TTC549 (cell line): Measurements from ENCODE around the gene ZBTB3.
A peak's percentile ranks its signal among the peaks of the same experiment; 100 is the strongest.
"Not testable (repeated sequence)": the region's sequence is repeated elsewhere in the genome, so short reads cannot be mapped to it uniquely, and the experiment has no call there.

Source experiments
- FAIRE-seq: peaks from 2 replicates; lab custom pipeline; 2012; peaks lifted over from hg19 to GRCh38; lab: Jason Lieb, UNC

Gene ZBTB3

DNA sequence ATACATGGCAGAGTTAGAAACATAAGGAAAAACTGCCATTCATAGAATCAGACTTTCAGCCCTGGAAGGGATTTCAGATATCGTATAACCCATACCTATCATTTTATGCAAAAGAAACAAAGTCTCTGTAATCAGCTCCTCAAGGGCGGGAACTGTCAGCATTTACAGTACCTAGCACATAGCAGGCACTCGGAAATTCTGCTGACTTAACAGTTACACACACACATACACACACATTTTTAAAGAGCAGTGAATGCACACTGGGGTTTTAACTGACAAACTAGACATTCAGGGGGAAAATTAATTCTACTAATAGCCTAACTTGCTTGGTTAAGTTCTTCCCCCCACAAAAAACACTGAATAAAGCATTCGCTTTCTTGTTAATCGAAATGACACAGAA lies 37.8 kb downstream of the ZBTB3 start:
- no peak for FAIRE-seq

DNA sequence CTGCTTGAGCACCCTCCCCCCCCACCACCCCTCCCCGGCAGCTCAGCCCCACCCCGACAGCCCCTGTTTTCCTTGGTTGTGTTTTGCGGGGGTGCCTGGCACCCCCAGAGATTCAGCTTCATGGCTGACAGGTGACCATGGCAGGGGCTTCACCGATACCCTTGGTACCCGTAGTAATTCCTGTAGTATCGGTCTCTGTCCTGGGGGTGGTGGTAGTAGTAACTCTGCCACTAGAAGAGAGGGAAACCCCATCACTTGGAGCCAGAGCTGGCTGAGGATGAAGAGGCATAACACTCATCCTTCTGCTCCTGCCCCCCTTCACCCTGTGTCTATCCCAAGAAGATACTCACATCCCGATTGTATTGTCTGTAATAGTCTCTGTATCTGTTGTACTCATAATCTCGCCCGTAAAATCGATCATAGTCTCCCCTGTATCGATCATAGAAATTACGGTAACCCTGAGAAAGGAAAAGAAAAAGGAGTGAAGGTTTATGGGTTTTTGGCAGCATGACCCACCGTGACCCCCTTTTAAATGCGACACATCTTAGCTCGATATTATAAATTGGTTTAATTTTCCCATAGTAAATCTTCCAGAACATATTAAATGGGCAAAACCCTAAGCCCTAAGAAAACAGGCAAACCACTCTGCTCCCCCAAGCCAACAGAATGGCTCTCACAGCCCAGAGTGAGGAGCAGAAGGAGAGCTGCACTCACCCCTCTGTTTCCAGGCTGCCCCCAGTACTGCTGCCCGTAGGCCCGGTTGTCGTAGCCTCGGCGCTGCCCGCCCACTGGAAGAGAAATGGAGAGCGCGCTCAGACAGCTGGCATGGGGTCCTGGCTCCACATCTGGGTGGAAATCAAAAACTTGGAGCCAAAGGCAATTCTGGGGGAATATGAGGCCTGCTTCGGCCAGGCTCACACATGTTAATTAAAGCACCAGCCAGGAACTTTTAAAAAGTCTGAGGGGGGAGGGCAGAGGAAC lies 38.5 kb downstream of the ZBTB3 start:
- FAIRE-seq, result no peak

DNA sequence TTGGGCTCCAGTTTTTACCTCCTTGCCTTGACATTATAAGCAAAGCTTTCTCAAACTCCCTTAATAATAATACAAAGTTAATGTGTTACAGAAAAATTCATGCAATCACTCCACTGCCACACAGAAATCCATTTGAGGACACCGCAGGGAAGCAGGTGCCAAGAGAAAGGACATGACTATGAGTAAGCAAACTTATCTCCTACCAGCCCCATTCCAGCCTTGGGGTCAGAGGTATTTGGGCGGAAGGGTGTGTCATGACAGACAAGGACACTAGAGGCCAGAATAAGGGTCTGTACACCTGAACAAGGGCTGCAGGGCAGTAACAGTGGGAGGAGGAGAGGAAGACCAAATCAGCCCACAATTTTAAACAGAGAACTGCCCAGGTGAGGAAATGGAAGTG lies 40.6 kb downstream of the ZBTB3 start:
- FAIRE-seq, result no peak

DNA sequence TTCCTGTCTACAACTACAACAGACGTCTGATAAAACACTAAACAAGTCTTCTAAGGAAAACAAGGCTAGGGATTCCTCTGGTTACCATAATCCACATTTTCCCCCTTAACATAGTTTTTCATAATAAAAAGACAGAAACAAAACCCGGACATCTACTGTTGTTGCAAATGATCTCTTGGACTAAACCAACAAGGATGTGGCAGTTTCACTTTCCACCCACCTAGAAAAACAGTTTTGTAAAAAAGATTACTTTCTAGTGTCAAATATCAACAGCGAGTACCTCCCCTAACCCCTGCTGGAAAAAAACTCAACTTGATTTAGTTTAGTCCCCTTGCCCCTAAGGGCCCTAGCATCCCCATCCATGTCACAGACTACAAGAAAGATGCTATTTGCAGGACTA lies 41.1 kb downstream of the ZBTB3 start:
- no peak for FAIRE-seq

DNA sequence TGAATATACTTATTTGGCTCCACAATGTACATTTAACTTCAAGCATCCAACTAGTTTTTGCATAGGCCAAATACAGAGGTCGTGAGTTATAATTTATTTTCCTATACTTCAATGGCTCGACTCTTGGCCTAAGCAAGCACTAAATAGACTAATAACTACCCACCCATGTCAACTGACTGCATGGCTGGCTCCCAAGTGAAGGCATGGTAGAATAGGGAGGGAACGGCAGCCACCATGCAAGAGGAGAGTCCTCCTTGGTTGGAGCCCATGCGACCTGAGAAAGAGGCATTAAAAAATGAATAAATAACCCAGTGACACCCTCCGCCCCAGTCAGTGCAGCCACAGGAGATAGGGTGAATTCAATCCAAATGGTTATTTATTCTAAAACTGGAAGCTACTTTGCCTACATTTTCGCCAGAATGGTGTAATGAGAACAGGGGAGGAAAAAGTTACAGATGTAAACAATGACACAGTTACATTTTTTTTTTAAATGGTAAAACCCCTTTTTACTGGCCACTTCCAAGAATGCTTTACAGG lies 41.6 kb downstream of the ZBTB3 start:
- FAIRE-seq, result no peak

DNA sequence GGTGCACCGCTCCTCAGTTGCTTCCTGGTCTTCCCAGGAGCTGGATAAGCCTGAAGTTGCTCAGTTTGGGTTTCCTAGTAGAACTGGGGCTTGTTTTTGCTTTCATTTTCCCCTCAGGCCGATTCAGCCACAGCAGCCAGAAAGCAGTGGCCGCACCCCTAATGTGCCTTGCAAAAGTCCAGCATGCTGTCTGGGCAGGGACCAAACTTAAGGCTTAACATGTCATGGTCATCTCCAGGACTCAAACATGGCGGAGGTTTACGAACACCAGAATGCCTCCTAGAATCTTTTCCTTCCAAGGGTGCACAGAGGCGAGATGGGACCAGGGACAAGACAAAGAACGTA lies 44.0 kb downstream of the ZBTB3 start:
- no peak for FAIRE-seq

DNA sequence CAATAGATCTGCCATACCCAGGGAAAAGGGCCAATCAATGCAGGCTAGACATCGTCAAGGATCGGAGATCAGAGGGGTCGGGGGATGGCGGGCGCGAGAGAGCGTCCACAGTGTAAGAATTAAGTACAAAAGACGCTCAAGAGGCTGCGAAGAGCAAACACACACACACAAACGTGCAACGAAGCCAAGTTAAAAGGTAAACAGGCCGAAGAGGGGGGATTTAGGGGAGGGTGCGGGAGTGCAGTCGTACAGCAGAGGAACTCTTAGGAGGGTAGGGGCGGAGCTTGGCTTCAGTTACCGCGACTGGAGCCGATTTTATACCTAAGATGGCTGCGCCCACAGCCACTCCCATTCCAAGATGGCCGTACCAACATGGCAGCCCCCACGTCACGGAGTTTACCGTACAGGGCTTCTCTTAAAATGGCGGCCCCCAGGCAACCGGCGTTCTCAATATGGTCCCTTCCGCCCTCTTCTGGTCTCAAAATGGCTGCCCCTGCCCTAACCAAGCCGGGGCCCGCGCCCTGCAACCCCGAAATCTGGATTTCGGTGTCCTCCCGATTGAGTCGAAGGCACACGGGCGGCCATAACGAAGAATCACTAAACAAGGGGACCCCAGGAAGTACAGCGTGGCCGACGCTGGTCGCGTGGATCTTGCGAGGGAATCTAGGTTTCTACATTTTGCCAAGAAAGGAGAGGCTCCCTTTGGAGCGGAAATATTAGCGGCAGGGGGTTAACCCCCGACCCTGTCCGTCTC lies 44.5 kb downstream of the ZBTB3 start:
- FAIRE-seq, result peak; percentile 89

DNA sequence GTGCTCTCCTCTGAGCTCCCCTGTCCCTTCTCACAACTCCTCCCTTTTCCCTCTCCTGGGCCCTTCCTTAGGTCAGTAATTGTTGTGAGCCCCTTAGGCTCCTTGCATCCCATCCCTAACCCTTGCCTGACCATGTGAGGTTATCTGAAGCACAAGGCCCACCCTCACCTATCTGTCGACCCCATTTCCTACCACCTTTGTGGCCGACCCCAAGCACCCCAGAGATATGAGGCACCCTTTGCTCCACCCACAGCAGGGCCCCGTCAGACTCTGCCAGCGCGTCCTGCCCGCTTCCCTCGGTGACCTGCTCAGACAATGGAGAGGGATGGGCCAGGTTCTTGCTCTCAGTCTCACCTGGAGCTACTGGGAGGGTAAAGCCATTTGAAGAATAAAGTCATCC lies 45.2 kb downstream of the ZBTB3 start:
- FAIRE-seq, result no peak

DNA sequence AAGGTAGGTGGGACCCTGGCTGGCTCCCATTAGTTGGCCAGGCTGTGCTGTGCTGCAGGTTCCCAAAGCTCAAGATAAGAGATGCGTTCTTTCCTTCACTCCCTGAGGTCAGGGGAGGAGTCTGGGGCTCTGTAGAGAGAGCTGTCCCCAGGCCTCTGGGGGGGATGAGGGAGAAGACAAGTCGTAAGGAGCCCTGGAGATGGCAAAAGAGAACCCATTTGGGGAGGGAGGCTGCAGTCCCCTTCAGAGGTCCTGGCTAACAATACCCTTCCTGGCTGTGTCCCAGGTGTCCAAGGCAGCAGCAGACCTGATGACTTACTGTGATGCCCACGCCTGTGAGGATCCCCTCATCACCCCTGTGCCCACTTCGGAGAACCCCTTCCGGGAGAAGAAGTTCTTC lies 45.6 kb downstream of the ZBTB3 start:
- no peak for FAIRE-seq

DNA sequence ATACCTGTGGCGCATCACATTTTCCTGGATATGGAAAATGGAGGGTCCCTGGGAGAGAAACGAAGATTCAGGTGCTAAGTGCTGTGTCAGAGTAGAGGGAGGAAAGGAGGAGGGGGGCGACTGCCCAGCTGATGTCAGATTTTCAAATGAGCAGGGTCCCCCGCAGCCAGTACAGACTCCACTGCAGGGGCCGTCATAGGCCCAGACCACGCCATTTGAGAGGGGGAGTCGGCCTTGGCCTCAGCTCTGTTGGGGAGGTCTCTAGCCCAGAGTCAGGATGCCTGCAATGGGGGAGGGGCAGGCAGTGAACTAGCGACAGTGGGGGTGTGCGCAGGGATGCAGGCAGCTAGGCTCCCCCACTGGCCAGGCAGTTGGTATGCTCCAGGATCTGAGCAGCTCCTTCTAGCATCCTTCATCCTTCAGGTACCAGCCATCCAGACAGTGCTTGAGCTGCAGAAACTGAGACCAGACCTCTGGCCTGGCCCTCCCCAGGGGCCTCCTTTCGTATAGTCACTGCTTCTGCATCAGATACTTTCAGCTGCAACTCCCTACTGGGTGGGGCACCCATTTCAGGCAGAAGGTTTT lies 46.6 kb downstream of the ZBTB3 start, which contains the start of the genes BSCL2 and GNG3:
Gene BSCL2, minus strand, starts transcription at position 148 of the 585 bp plus-strand sequence. CDS start 229 bp downstream, outside the sequence.
Gene GNG3, plus strand, starts transcription at position 400 of the 585 bp plus-strand sequence. CDS start 620 bp downstream, outside the sequence.
- no peak for FAIRE-seq

DNA sequence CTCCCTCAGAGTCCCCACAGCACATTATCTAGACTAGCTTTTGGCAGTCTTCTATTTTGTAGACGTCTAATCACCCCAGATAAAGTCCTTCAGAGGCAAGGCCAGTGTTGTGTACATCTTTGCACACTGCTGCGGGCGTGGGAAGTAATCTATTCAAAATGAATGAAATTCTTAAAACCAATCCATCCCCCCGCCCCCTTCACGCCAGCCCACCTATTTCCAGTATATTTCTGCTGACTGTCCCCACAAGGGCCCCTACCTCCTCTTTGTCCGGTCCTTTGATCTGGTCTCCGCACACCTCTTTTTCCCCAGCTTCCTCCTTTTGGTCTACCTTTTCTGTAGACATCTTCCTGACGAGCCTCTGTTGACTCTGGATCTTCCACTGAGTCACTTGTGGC lies 47.1 kb downstream of the ZBTB3 start:
- FAIRE-seq, result no peak

DNA sequence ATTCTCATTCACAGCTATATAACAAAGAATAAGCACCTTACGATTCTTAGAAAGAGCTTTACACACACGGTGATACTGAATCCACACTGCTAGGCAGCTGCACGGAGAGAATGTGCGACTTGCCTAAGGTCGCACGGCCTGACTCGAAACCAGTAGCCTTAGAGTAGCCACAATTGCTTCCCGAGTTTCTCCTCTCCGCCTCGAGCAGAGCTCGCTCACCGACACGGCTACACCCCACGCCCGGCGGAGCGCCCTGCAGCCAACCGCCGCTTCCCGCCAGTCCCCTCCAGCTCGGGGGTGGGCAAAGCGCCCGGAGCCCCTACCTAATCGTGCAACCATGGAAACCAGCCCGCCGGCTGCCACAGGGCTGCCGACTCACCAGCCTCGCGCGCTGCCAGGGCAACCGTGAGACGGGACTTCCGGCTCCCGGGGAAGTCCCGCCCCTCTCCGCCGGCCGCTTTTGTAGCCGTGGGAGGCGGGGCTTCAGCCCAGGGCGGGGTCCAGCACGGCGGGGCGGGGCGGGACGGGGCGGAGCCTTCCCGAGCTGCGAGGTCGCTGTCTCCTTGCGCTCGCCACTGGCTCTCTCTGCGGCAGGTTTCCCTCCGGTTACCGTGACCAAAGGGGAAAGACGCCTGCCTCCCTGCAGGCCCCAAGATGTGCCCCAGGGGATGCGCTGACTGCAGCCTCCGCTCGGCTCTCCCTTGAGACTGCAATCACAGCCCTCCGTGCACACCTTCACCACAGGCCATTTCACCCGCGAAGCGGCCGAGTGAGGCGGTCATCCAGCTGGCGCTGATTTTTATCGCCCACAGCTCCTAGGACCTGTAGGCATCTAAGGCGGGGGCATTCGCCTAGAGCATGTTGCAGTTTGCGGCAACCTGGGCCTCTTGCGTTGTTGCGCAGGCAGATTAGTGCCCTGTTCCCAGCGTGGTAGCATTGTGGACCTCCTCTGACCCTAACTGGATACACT lies 47.8 kb downstream of the ZBTB3 start:
- no peak for FAIRE-seq

DNA sequence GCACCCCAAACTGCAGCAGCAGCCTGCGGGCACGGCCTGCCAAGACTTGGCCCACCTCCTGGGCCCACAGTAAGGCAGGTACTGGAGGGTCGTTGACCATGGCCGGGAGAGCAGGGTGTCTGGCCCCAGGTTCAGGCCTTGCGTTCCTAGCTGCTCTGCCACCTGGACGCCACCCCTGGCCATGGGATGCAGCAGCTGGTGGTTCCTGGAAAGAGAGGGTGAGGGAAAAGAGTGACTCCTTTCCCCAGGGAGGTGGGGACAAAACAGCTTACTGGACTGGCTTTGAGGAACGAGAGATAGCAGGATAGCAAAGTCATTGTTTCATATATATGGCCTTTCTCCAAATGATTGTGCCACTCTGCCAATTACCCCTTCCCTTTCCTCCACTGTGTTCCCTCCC lies 48.5 kb downstream of the ZBTB3 start:
- FAIRE-seq, result no peak

DNA sequence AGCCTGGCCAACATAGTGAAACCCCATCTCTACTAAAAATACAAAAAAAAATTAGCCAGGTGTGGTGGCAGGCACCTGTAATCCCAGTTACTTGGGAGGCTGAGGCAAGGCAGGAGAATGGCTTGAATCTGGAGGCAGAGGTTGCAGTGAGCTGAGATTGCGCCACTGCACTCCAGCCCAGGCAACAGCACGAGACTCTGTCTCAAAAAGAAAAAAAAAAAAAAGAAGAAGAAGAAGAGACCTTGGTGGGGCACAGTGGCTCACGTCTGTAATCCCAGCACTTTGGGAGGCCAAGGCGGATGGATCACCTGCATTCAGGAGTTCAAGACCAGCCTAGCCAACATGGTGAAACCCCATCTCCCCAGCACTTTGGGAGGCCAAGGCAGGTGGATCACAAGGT lies 50.0 kb downstream of the ZBTB3 start:
- FAIRE-seq, result not testable (repeated sequence)

DNA sequence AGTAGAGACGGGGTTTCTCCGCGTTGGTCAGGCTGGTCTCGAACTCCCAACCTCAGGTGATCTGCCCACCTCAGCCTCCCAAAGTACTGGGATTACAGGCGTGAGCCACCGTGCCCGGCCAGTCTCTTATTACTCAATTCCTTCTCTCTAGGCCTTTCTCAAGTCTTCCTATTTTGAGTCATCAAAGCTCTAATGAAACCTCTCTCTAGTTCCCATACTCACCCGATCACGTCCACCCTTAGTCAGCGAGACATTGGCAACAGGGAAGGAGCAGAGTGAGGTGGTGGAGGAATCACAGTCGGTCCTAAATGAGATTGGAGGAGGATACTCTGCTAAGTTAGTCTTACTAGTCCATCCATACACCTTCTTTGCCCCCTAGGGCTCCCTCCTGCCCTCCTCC lies 51.7 kb downstream of the ZBTB3 start:
- FAIRE-seq, result no peak
